Chondrocyte (in vitro differentiated cells): ENCODE results near the gene DCAKD. TPM values are rescaled to one million over a fixed set of nuclear protein-coding genes. Genes with fewer than 3 reads are reported as not detected.

Experiments
- DNase-seq: peaks from one replicate; pipeline ENCODE4 v3.0.0; 2021; ENCODE audit warnings: mixed read lengths, low spot score
- H3K27ac Mint-ChIP-seq: one replicate; pipeline ENCODE4 v1.8.0; 2021; ENCODE audit warnings: mild to moderate bottlenecking, moderate library complexity, mixed read lengths; ENCODE audit not compliant: unreplicated experiment
- H3K27me3 Mint-ChIP-seq: 2 replicates; pipeline ENCODE4 v1.8.0; 2021; ENCODE audit warnings: low read depth, mixed read lengths
- H3K36me3 Mint-ChIP-seq: 2 replicates; pipeline ENCODE4 v1.8.0; 2021; ENCODE audit warnings: low read depth, mixed read lengths
- H3K4me1 Mint-ChIP-seq: 2 replicates; pipeline ENCODE4 v1.8.0; 2021; ENCODE audit warnings: low read depth, mild to moderate bottlenecking, mixed read lengths
- H3K4me3 Mint-ChIP-seq: one replicate; pipeline ENCODE4 v1.8.0; 2021; ENCODE audit warnings: mild to moderate bottlenecking, moderate library complexity, mixed read lengths; ENCODE audit not compliant: unreplicated experiment
- H3K9me3 Mint-ChIP-seq: 2 replicates; pipeline ENCODE4 v1.8.0; 2021; ENCODE audit warnings: low read depth, mixed read lengths
- CTCF ChIP-seq: fragments of 200-600 bp; sonication (generic); IDR thresholded peaks from 2 replicates; pipeline ENCODE4 v1.5.0; 2021; ENCODE audit warnings: antibody characterized with exemption, mild to moderate bottlenecking, moderate library complexity
- total RNA-seq: library from RNA; stranded (reverse); gene quantifications from 3 replicates; pipeline ENCODE4 v1.2.1, GENCODE V29; 2021

The DCAKD gene
- total RNA-seq, 1 donor from 2014 or later, result 33.9 TPM

- Mint-ChIP-seq H3K27me3 (no peaks in the 10 kb centered on the region), H3K9me3 (no peaks in the 10 kb centered on the region), H3K4me1 (peaks cover 28% of the 10 kb centered on the region), H3K4me3 (no peak overlapping the region), H3K27ac (no peak overlapping the region), H3K36me3 (peaks cover 7% of the 10 kb centered on the region)
- DNase-seq, result no peak
- no peak for TF ChIP-seq CTCF
These were observed 16.2 kb upstream of the DCAKD start for GRCh38 chr17:45067637-45068036.

- Mint-ChIP-seq H3K36me3 (peaks cover 5% of the 10 kb centered on the region), H3K4me1 (peaks cover 59% of the 10 kb centered on the region), H3K27me3 (no peaks in the 10 kb centered on the region), H3K4me3 (no peak overlapping the region), H3K27ac (peak overlapping the region; percentile 12), H3K9me3 (no peaks in the 10 kb centered on the region)
- DNase-seq, result no peak
- TF ChIP-seq CTCF, result no peak
These were observed 11.8 kb upstream of the DCAKD start for GRCh38 chr17:45063198-45063597.

GRCh38 chr17:45061606-45062205, 10.3 kb upstream of the DCAKD start:
- Mint-ChIP-seq H3K27ac (peak overlapping the region; percentile 100), H3K4me1 (peaks cover 50% of the 10 kb centered on the region), H3K36me3 (peaks cover 2% of the 10 kb centered on the region), H3K9me3 (no peaks in the 10 kb centered on the region), H3K4me3 (peak overlapping the region; percentile 98), H3K27me3 (no peaks in the 10 kb centered on the region)
- no peak for DNase-seq
- no peak for TF ChIP-seq CTCF

GRCh38 chr17:45060797-45061605, 9.6 kb upstream of the DCAKD start, which contains the start of gene NMT1:
Gene NMT1, plus strand, starts transcription at chr17:45061317. Its CDS starts 13 bp downstream, at chr17:45061330.
- DNase-seq, result peak; percentile 98
- H3K4me3 Mint-ChIP-seq, result peak within 1 kb of the TSS; percentile 98
- peaks cover 50% of the 10 kb centered on the region for H3K4me1 Mint-ChIP-seq
- no peaks in the 10 kb centered on the region for H3K9me3 Mint-ChIP-seq
- no peak for TF ChIP-seq CTCF
- H3K27ac Mint-ChIP-seq, result peak within 1 kb of the TSS; percentile 100
- H3K36me3 Mint-ChIP-seq, result peaks cover 2% of the 10 kb centered on the region
- no peaks in the 10 kb centered on the region for H3K27me3 Mint-ChIP-seq

GRCh38 chr17:45060382-45060796, 9.0 kb upstream of the DCAKD start:
- Mint-ChIP-seq H3K4me3 (peak overlapping the region; percentile 98), H3K36me3 (peaks cover 2% of the 10 kb centered on the region), H3K9me3 (no peaks in the 10 kb centered on the region), H3K4me1 (peaks cover 50% of the 10 kb centered on the region), H3K27me3 (no peaks in the 10 kb centered on the region), H3K27ac (peak overlapping the region; percentile 100)
- no peak for TF ChIP-seq CTCF
- DNase-seq, result no peak
